Endodermal cell (in vitro differentiated cells): ENCODE data around the gene TBC1D32. TPM values are rescaled to one million over a fixed set of nuclear protein-coding genes. Genes with fewer than 3 reads are reported as not detected.

Source experiments
- DNase-seq: peaks from one replicate; pipeline ENCODE4 v3.0.0-alpha.2; 2017
- H3K27ac ChIP-seq: 2 replicates; pipeline ENCODE4 v1.5.1; 2013; ENCODE audit warnings: mild to moderate bottlenecking, low read depth, low read length, moderate library complexity
- H3K27me3 ChIP-seq: 2 replicates; pipeline ENCODE4 v1.6.1; 2013; ENCODE audit warnings: mild to moderate bottlenecking, low read length, moderate library complexity; ENCODE audit not compliant: insufficient read depth, control insufficient read depth, poor library complexity, severe bottlenecking
- H3K36me3 ChIP-seq: 2 replicates; pipeline ENCODE4 v1.7.0; 2013; ENCODE audit warnings: mild to moderate bottlenecking, low read length, moderate library complexity; ENCODE audit not compliant: control insufficient read depth, insufficient read depth
- H3K4me1 ChIP-seq: one replicate; pipeline ENCODE4 v1.7.0; 2013; ENCODE audit warnings: low read length; ENCODE audit not compliant: control insufficient read depth, insufficient read depth
- H3K4me3 ChIP-seq: 2 replicates; pipeline ENCODE4 v1.5.1; 2013; ENCODE audit warnings: mild to moderate bottlenecking, low read length, moderate library complexity
- H3K9ac ChIP-seq: 2 replicates; pipeline ENCODE4 v1.6.1; 2013; ENCODE audit warnings: mild to moderate bottlenecking, low read length, moderate library complexity; ENCODE audit not compliant: poor library complexity, severe bottlenecking; ENCODE audit errors: extremely low read depth
- H3K9me3 ChIP-seq: 2 replicates; pipeline ENCODE4 v1.6.1; 2013; ENCODE audit warnings: mild to moderate bottlenecking, low read length, moderate library complexity; ENCODE audit not compliant: control insufficient read depth
- H3K27ac Mint-ChIP-seq: 2 replicates; pipeline ENCODE4 v1.8.0; 2020; ENCODE audit warnings: mixed read lengths
- H3K27me3 Mint-ChIP-seq: 2 replicates; pipeline ENCODE4 v1.8.0; 2021; ENCODE audit warnings: mild to moderate bottlenecking, mixed read lengths; ENCODE audit not compliant: insufficient read depth
- H3K36me3 Mint-ChIP-seq: 2 replicates; pipeline ENCODE4 v1.8.0; 2020; ENCODE audit warnings: low read depth, mixed read lengths
- H3K4me1 Mint-ChIP-seq: 2 replicates; pipeline ENCODE4 v1.8.0; 2020; ENCODE audit warnings: mixed read lengths
- H3K4me3 Mint-ChIP-seq: 2 replicates; pipeline ENCODE4 v1.8.0; 2020; ENCODE audit warnings: mild to moderate bottlenecking, moderate library complexity, mixed read lengths
- H3K9me3 Mint-ChIP-seq: 2 replicates; pipeline ENCODE4 v1.8.0; 2020; ENCODE audit warnings: mild to moderate bottlenecking, mixed read lengths
- WGBS, 2 experiments: methylation state at CpG; one replicate each; pipeline versions ENCODE4 v1.1.5 to v1.1.7; 2013; ENCODE audit warnings: missing lambda C conversion rate in 2 of 2, mixed read lengths in 1 of 2; ENCODE audit not compliant: insufficient coverage in 1 of 2, insufficient read length in 1 of 2; 5-methylcytosine and 5-hydroxymethylcytosine counted together
- total RNA-seq, 2 donors: library from RNA; stranded (reverse); fragmentation: NEBNext Ultra II Directional in 1 of 2; extraction: Animal tissue kit (Norgen Biotek cat#: 25700) in 1 of 2; gene quantifications; 2 replicates in 1 of 2; 3 replicates in 1 of 2; pipeline ENCODE4 v1.2.1, GENCODE V29; 2021
- TF ChIP-seq, protein P1 (sequence below): fragments of 200-600 bp; sonication (generic); conservative IDR thresholded peaks from 2 replicates; pipeline ENCODE4 v1.5.0; 2021; ENCODE audit warnings: antibody characterized with exemption, mild to moderate bottlenecking

Gene TBC1D32
- total RNA-seq, 2 donors from 2014 or later = 16.5 to 21.4 TPM

DNA sequence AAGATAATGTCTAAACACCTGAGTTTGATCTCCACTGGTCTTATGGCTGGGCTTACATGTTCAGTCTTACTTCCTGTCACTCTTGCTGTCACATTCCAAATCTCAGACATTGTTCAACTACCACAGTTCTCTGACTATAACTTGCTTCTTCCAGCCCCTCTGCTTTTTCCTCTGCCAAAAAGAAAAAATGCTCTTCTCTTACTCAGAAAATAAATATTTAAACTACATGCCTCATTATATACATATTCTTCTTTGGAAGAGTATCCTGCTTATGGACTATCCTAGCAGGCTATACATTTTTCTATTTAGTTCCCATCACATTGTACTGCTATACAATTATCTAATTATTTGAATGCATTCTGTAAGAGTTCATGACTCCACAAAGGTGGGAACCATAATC, 175.4 kb downstream of the TBC1D32 start:
- H3K9ac ChIP-seq = no peak overlapping the region
- peaks cover 3% of the 10 kb centered on the region for H3K36me3 ChIP-seq
- H3K9me3 Mint-ChIP-seq = peaks cover 17% of the 10 kb centered on the region
- no peak overlapping the region for H3K27ac Mint-ChIP-seq
- H3K4me1 Mint-ChIP-seq = no peaks in the 10 kb centered on the region
- peaks cover 3% of the 10 kb centered on the region for H3K9me3 ChIP-seq
- H3K27me3 ChIP-seq = no peaks in the 10 kb centered on the region
- H3K36me3 Mint-ChIP-seq = peaks cover 35% of the 10 kb centered on the region
- H3K4me3 Mint-ChIP-seq = no peak overlapping the region
- no peak for DNase-seq
- TF ChIP-seq, protein P1, sequence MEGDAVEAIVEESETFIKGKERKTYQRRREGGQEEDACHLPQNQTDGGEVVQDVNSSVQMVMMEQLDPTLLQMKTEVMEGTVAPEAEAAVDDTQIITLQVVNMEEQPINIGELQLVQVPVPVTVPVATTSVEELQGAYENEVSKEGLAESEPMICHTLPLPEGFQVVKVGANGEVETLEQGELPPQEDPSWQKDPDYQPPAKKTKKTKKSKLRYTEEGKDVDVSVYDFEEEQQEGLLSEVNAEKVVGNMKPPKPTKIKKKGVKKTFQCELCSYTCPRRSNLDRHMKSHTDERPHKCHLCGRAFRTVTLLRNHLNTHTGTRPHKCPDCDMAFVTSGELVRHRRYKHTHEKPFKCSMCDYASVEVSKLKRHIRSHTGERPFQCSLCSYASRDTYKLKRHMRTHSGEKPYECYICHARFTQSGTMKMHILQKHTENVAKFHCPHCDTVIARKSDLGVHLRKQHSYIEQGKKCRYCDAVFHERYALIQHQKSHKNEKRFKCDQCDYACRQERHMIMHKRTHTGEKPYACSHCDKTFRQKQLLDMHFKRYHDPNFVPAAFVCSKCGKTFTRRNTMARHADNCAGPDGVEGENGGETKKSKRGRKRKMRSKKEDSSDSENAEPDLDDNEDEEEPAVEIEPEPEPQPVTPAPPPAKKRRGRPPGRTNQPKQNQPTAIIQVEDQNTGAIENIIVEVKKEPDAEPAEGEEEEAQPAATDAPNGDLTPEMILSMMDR = no peak
- no peak overlapping the region for H3K27ac ChIP-seq
- no peak overlapping the region for H3K4me3 ChIP-seq
- H3K4me1 ChIP-seq = no peaks in the 10 kb centered on the region
- H3K27me3 Mint-ChIP-seq = no peaks in the 10 kb centered on the region

DNA sequence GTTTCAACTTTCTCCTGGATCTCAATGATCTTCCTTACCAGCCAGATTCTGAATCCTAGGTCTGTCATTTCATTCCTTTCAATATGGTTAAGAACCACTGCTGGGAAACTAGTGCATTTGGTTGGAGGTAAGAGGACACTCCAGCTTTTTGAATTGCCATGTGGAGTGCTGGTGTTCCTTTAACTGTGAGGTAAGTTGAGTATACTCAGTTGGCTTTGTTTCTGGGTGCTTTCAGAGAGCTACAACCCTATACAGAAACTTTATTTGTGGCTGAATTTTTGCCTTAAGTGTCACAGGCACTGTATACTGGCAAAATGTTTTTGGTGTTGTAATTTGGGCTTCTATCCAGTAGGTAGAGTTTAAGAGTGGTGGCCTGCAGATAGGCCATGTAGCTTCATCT, 175.8 kb downstream of the TBC1D32 start:
- Mint-ChIP-seq H3K4me3 (no peak overlapping the region), H3K4me1 (no peaks in the 10 kb centered on the region), H3K36me3 (peaks cover 40% of the 10 kb centered on the region), H3K27ac (no peak overlapping the region), H3K27me3 (no peaks in the 10 kb centered on the region), H3K9me3 (peaks cover 19% of the 10 kb centered on the region)
- TF ChIP-seq, protein P1 = no peak
- Histone ChIP-seq H3K4me1 (no peaks in the 10 kb centered on the region), H3K4me3 (no peak overlapping the region), H3K27me3 (no peaks in the 10 kb centered on the region), H3K27ac (no peak overlapping the region), H3K36me3 (peaks cover 3% of the 10 kb centered on the region), H3K9ac (no peak overlapping the region), H3K9me3 (peaks cover 5% of the 10 kb centered on the region)
- no peak for DNase-seq

DNA sequence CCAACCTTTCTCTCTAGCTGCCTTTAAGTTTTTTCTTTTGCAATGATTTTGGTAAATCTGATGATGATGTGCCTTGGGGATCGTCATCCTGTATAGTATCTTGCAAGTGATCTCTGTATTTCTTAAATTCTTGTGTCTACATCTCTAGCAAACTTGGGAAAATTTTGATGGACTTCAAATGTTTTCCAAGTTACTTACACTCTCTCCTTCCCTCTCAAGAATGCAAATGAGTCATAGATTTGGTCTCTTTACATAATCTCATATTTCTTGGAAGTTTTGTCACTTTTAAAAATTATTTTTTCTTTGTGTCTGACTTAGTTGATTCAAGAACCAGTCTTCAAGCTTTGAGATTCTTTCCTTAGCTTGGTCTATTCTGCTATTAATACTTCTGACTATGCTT, 176.4 kb downstream of the TBC1D32 start:
- peaks cover 7% of the 10 kb centered on the region for H3K36me3 ChIP-seq
- Mint-ChIP-seq H3K27ac (no peak overlapping the region), H3K4me3 (no peak overlapping the region), H3K4me1 (no peaks in the 10 kb centered on the region), H3K9me3 (peaks cover 24% of the 10 kb centered on the region), H3K36me3 (peaks cover 45% of the 10 kb centered on the region), H3K27me3 (no peaks in the 10 kb centered on the region)
- H3K27me3 ChIP-seq = no peaks in the 10 kb centered on the region
- no peak overlapping the region for H3K27ac ChIP-seq
- H3K9me3 ChIP-seq = peaks cover 10% of the 10 kb centered on the region
- TF ChIP-seq, protein P1 = no peak
- H3K4me3 ChIP-seq = no peak overlapping the region
- DNase-seq = no peak
- H3K4me1 ChIP-seq = no peaks in the 10 kb centered on the region
- H3K9ac ChIP-seq = no peak overlapping the region
- WGBS, 2 experiments = 91 to 100% methylated on average over 1 of the region's 1 CpG
